ENCODE measurements around the gene PDGFRB.

Gene PDGFRB

DNA sequence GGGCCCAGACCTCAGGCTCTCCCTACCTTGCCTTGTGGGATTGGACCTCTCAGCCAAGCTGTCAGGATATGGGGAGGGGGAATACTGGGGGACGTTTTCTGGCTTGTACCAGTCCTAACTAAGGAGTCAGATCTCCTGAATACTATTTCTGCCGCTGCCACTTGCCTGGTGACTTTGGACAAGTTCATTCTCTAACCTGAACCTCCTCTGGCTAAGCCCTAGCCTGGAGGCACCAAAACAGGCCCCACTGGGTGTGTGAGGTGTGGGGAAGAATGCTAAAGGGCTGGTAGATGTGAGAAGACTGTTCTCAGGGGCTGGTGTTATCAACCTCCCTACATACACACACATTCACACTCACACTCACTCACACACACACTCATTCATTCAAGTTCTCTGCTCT lies 35.3 kb upstream of the PDGFRB start:
- H3K4me1 ChIP-seq = peaks cover 11% of the 10 kb centered on the region
- no peak overlapping the region for H3K9ac ChIP-seq
- peaks cover 13% of the 10 kb centered on the region; the same call in 1 of the 2 replicates for H4K20me1 ChIP-seq
- H3K27ac ChIP-seq = no peak overlapping the region
- H3K4me2 ChIP-seq = no peak overlapping the region
- H3K4me3 ChIP-seq = no peak overlapping the region
- no peaks in the 10 kb centered on the region for H3K36me3 ChIP-seq
- H3K9me3 ChIP-seq = no peaks in the 10 kb centered on the region
- TF ChIP-seq Cebpa-rat (IDR thresholded peaks at IDR 0.05) = no peak
- peaks cover 71% of the 10 kb centered on the region for H3K27me3 ChIP-seq

DNA sequence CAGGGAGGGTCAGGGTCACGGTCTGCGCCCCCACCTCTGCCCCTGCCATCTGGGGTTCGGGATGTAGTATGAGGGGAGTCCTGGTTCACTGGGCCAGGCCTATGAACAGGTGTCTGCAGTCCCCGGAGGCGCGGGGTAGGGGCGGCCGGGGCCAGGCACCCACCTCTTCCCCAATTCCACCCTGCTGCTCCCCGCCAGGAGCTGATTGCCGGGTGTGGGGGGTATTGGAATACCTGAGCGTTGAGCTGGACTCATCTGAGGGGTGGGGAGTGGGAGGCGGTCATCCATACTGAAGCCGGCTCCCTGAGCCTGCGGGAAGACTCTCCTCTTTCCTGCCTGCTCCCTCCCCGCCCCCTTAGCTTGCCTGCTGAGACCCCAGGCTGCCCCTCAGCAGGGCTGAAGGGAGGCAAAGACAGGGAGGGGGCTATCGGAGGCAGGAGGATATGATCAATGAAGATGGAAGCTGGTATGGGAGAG lies 34.9 kb upstream of the PDGFRB start:
- peaks cover 71% of the 10 kb centered on the region for H3K27me3 ChIP-seq
- no peak overlapping the region for H3K27ac ChIP-seq
- H3K4me1 ChIP-seq = peaks cover 11% of the 10 kb centered on the region
- no peaks in the 10 kb centered on the region for H3K36me3 ChIP-seq
- H3K9me3 ChIP-seq = no peaks in the 10 kb centered on the region
- peaks cover 13% of the 10 kb centered on the region; the same call in 1 of the 2 replicates for H4K20me1 ChIP-seq
- H3K9ac ChIP-seq = no peak overlapping the region
- H3K4me3 ChIP-seq = no peak overlapping the region
- no peak for TF ChIP-seq Cebpa-rat (IDR thresholded peaks at IDR 0.05)
- H3K4me2 ChIP-seq = peak overlapping the region; percentile 28; the same call in 1 of the 2 replicates

DNA sequence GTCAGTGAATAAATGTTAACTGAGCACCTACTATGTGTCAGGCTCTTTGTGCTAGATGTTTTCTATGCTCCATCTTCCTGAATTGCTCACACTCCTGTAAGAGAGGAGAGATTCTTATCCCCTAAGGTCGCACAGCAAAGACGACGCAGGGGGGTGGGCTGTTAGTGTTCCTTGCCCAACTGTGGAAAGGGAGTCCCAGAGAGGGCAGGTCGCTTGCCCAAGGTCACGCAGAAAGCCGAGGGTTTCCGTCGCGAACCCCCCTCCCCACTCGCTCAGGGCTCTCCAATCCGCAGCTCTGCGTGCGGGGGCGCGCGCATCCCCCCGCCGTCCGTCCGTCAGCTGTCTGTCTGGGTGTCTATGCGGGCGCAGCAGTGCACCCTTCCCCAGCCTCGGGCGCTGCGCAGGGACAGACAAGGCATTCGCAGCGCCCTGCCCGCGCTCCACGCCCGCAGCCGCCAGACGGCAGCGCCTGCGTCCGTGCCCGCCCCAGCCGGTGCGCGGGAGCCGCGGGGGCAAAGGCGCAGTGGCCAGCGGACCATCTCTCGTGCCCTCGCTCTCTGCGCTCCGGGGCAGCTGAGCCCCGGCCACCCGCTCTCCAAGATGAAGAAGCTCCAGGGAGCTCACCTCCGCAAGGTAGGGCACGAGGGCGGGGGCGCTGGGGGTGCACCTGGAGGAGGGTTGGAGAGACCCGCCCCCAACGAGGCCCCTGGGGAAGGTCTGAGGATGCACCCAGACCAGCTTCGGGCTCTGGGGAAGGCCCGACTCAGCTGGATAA lies 34.3 kb upstream of the PDGFRB start, which contains the start of gene SLC6A7:
SLC6A7 (plus strand) TSS at position 335 of the 775 bp plus-strand sequence; CDS start at position 601, 266 bp downstream.
- no peaks in the 10 kb centered on the region for H3K9me3 ChIP-seq
- no peak within 1 kb of the TSS for H3K27ac ChIP-seq
- TF ChIP-seq Cebpa-rat (IDR thresholded peaks at IDR 0.05) = no peak
- H3K36me3 ChIP-seq = no peaks in the 10 kb centered on the region
- H4K20me1 ChIP-seq = peaks cover 13% of the 10 kb centered on the region; the same call in 1 of the 2 replicates
- peaks cover 71% of the 10 kb centered on the region for H3K27me3 ChIP-seq
- peaks cover 16% of the 10 kb centered on the region for H3K4me1 ChIP-seq
- H3K9ac ChIP-seq = no peak within 1 kb of the TSS
- peak within 1 kb of the TSS; percentile 28 for H3K4me2 ChIP-seq
- no peak within 1 kb of the TSS for H3K4me3 ChIP-seq

DNA sequence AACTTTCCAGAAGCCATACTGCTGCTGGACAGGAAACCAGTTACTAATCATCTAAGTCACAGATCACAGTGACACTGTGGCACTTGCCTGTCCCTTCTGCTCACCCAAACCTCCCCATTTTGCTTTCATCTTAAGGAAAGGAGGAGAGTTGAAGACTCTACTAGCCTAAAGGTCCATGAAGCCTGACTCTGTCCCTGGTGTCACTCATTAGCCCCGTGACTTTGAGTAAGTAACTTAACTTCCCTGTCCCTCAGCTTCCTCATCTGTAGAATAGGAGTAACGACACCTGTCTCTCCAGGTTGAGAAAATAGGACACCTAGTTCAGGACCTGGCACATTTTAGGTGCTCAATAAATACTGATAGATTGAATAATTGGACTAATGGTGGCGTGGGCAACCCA lies 33.7 kb upstream of the PDGFRB start:
- Histone ChIP-seq H3K36me3 (no peaks in the 10 kb centered on the region), H3K9me3 (no peaks in the 10 kb centered on the region), H3K4me2 (no peak overlapping the region), H4K20me1 (peaks cover 13% of the 10 kb centered on the region; the same call in 1 of the 2 replicates), H3K27me3 (peaks cover 71% of the 10 kb centered on the region), H3K27ac (no peak overlapping the region), H3K4me1 (peaks cover 16% of the 10 kb centered on the region), H3K9ac (no peak overlapping the region), H3K4me3 (no peak overlapping the region)
- TF ChIP-seq Cebpa-rat (IDR thresholded peaks at IDR 0.05) = no peak

DNA sequence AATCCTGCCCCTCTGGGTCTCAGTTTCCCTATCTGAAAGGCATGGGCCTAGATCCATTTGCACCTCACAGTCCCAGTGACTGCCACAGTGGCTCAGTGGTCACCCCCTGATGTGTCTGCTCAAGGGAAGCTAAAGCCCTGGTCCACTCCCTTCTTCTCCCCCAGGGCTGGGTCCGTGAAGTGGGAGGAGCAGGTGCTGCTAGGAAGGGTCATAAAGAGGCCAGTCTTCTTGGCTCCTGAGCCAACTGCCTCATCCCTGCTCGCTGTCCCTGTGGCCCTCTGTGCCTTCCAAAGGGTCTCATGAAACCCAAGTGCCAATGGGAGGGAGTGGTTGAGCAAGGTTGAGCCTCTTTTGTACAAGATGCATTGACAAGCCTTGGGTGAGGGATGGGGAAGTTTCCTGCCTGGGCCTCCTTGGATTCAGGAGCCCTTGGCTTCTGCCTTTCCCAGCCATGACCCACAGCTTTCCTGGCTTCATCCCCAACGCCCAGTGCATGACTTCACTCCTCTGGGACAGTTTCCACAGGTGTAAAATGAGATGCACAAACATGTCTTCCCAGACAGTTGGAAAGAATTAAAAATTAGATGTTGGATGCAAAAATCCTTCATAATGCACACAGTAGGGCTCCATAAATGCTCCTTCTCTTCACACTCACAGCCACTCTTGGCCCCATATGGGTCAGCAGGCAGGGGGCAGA lies 32.6 kb upstream of the PDGFRB start:
- Histone ChIP-seq H3K4me1 (peaks cover 22% of the 10 kb centered on the region), H3K9me3 (no peaks in the 10 kb centered on the region), H3K4me2 (no peak overlapping the region), H3K4me3 (no peak overlapping the region), H3K27ac (no peak overlapping the region), H4K20me1 (peaks cover 13% of the 10 kb centered on the region; the same call in 1 of the 2 replicates), H3K27me3 (peaks cover 67% of the 10 kb centered on the region), H3K9ac (no peak overlapping the region), H3K36me3 (no peaks in the 10 kb centered on the region)
- TF ChIP-seq Cebpa-rat (IDR thresholded peaks at IDR 0.05) = no peak

DNA sequence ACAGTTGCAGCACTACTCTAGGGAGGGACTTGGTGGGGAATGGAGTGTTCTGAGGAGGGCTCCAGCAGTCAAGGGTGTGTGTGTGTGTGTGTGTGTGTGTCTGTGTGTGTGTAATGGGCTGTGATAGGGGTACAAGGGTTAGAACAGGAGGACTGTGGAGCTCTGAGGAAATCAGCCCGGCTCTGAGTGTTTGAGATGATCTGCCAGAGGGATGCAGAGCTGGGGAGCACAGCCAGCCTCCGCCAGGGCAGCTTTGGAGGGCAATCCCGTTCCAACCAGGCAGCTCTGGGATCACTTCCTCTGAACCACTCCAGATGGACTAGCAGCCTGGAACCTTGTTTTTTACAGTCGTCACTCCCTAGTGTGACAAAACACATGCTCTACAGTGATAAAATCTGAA lies 31.3 kb upstream of the PDGFRB start:
- H4K20me1 ChIP-seq = peaks cover 13% of the 10 kb centered on the region; the same call in 1 of the 2 replicates
- no peak for TF ChIP-seq Cebpa-rat (IDR thresholded peaks at IDR 0.05)

DNA sequence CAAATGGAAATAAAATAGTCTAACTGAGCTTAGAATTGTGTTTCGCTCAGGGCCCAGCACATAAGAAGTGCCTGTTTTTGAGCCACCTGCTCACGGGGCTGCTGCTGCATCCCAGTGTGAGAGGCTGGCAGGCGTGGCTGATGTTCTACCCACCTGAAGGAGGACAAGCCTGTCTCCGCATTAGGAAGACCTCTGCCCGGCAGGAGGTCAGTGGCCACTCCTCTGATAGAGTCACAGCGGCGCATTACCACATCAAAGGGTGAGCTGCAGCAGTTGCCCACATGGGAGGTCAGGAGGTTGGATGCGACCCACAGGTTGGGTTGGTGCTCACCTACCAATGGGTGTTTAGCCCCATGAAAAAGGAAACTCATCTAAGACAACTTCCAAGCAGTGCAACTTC lies 30.5 kb upstream of the PDGFRB start:
- Histone ChIP-seq H3K36me3 (no peaks in the 10 kb centered on the region), H3K27ac (no peak overlapping the region), H3K9ac (no peak overlapping the region), H4K20me1 (peaks cover 13% of the 10 kb centered on the region; the same call in 1 of the 2 replicates), H3K27me3 (peaks cover 46% of the 10 kb centered on the region), H3K4me1 (peaks cover 23% of the 10 kb centered on the region), H3K4me3 (no peak overlapping the region), H3K9me3 (no peaks in the 10 kb centered on the region), H3K4me2 (no peak overlapping the region)
- no peak for TF ChIP-seq Cebpa-rat (IDR thresholded peaks at IDR 0.05)

More for the DNA sequence above, 31.3 kb upstream of the PDGFRB start:
- Histone ChIP-seq H3K9ac (no peak overlapping the region), H3K4me2 (no peak overlapping the region), H3K27me3 (peaks cover 53% of the 10 kb centered on the region), H3K9me3 (no peaks in the 10 kb centered on the region), H3K36me3 (no peaks in the 10 kb centered on the region), H3K27ac (no peak overlapping the region), H3K4me3 (no peak overlapping the region), H3K4me1 (peaks cover 23% of the 10 kb centered on the region)

DNA sequence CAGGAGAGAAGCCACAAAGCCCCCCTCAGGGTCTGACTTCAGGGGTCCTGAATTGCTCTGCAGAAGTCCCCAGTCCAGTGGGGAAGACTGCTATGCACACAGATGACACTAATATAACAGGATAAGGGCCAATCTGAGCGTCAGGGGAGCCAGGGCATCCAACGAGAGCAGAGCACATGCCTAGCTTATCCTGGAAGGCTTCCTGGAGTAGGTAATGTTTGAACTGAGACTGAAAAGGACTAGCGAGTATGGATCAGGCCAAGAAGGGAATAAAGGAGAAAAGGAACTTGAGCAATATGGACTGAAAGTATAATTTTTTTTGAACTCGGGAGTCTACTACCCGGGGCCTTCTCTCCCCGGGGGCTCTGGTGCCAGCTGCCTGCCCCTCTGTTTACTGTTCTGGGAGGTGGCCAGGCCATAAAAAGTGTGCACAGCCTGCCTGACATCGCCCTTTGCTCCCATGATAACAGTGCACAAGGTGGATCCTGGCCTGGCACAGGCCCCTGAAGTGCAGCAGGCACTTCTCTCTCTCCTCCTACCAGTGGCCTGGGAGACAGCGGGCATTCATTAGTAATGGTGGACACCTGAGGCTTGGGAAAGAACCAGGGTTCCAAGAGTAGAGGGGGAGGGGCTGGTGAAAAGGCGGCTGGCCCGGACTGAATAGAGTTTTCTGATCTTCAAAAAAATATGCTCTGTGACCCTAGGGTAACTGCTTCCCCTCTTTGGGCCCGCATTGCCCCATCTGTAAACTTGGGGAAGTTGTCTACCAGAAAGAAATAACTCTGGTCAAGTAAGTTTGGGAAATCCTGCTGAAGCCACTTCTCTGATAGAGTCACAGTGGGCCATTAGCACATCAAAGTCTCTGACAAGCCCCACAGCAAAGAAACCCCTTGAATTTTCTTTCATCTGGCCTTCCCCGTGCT lies 29.6 kb upstream of the PDGFRB start:
- Histone ChIP-seq H3K4me3 (no peak overlapping the region), H3K9ac (no peak overlapping the region), H3K9me3 (no peaks in the 10 kb centered on the region), H3K27me3 (peaks cover 37% of the 10 kb centered on the region), H3K4me2 (peak overlapping the region; percentile 39; the same call in 1 of the 2 replicates), H3K4me1 (peaks cover 27% of the 10 kb centered on the region), H3K27ac (no peak overlapping the region), H3K36me3 (no peaks in the 10 kb centered on the region), H4K20me1 (peaks cover 5% of the 10 kb centered on the region; the same call in 1 of the 2 replicates)
- no peak for TF ChIP-seq Cebpa-rat (IDR thresholded peaks at IDR 0.05)

DNA sequence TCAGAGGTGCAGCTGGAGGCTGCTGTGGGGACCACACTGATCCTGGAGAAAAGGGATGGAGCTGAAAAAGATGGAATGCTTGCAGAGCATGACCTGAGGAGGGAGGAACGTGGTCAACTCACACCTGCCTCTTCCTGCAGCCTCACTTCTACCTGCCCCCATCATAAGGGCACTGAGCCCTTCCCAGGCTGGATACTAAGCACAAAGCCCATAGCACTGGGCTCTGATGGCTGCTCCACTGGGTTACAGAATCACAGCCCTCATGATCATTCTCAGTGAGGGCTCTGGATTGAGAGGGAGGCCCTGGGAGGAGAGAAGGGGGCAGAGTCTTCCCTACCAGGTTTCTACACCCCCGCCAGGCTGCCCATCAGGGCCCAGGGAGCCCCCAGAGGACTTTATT lies 28.4 kb upstream of the PDGFRB start:
- H3K27ac ChIP-seq = no peak overlapping the region
- no peaks in the 10 kb centered on the region for H4K20me1 ChIP-seq
- H3K9ac ChIP-seq = no peak overlapping the region
- H3K4me2 ChIP-seq = no peak overlapping the region
- peaks cover 24% of the 10 kb centered on the region for H3K27me3 ChIP-seq
- H3K4me1 ChIP-seq = peaks cover 21% of the 10 kb centered on the region
- no peaks in the 10 kb centered on the region for H3K36me3 ChIP-seq
- no peak overlapping the region for H3K4me3 ChIP-seq
- no peaks in the 10 kb centered on the region for H3K9me3 ChIP-seq
- TF ChIP-seq Cebpa-rat (IDR thresholded peaks at IDR 0.05) = no peak

Measured in BLaER1 (cell line).